Glomerular endothelial cell (primary cell): ENCODE measurements around the gene SMPD1. TPM values are rescaled to one million over a fixed set of nuclear protein-coding genes. Genes with fewer than 3 reads are reported as not detected.
A peak's percentile ranks its signal among the peaks of the same experiment; 100 is the strongest.

Experiments used
- DNase-seq: peaks from one replicate; pipeline ENCODE4 v3.0.0-alpha.2; 2011; ENCODE audit warnings: low read depth, low spot score; ENCODE audit errors: extremely low read depth
- total RNA-seq: library from RNA; depleted of rRNA; stranded (reverse); fragments of >200 nt; gene quantifications from 2 replicates; pipeline ENCODE4 v1.2.3, GENCODE V29; 2015

The SMPD1 gene
- total RNA-seq, 1 donor from 2014 or later = 89.0 TPM

- DNase-seq = no peak
These were observed 20.6 kb downstream of the SMPD1 start for GRCh38 chr11:6410695-6411430.

GRCh38 chr11:6411594-6412031 is 21.3 kb downstream of the SMPD1 start:
- DNase-seq = no peak

GRCh38 chr11:6413791-6414201 is 23.5 kb downstream of the SMPD1 start:
- DNase-seq = no peak

- DNase-seq = no peak
These were observed 24.6 kb downstream of the SMPD1 start for GRCh38 chr11:6414874-6415328.

GRCh38 chr11:6415797-6416196 is 25.5 kb downstream of the SMPD1 start:
- DNase-seq = no peak

- DNase-seq = no peak
These were observed 27.8 kb downstream of the SMPD1 start for GRCh38 chr11:6417907-6418556.

GRCh38 chr11:6418557-6419008 is 28.3 kb downstream of the SMPD1 start:
- no peak for DNase-seq

- no peak for DNase-seq
These were observed 28.8 kb downstream of the SMPD1 start, which contains the start of gene APBB1 for GRCh38 chr11:6419009-6419631. Gene APBB1, minus strand, starts transcription at chr11:6419094. Its CDS starts 7,747 bp downstream, at chr11:6411347.

GRCh38 chr11:6420677-6421076 is 30.4 kb downstream of the SMPD1 start:
- no peak for DNase-seq

GRCh38 chr11:6427516-6427915 is 37.2 kb downstream of the SMPD1 start:
- no peak for DNase-seq

- DNase-seq = no peak
These were observed 41.6 kb downstream of the SMPD1 start for GRCh38 chr11:6431861-6432260.

- DNase-seq = no peak
These were observed 43.9 kb downstream of the SMPD1 start for GRCh38 chr11:6433998-6434660.

- DNase-seq = no peak
These were observed 47.1 kb downstream of the SMPD1 start for GRCh38 chr11:6437423-6437822.

- DNase-seq = no peak
These were observed 47.7 kb downstream of the SMPD1 start for GRCh38 chr11:6437993-6438392.

- DNase-seq = peak; percentile 18
These were observed 48.8 kb downstream of the SMPD1 start for GRCh38 chr11:6438979-6439571.

GRCh38 chr11:6440906-6441358 is 50.7 kb downstream of the SMPD1 start, which contains the start of gene HPX:
Gene HPX, minus strand, starts transcription at chr11:6440987. Its CDS starts 24 bp downstream, at chr11:6440963.
- DNase-seq = no peak

- no peak for DNase-seq
These were observed 52.2 kb downstream of the SMPD1 start for GRCh38 chr11:6442441-6442840.

- DNase-seq = no peak
These were observed 53.2 kb downstream of the SMPD1 start for GRCh38 chr11:6443269-6444003.
